Measurements from ENCODE around the gene SSH3.
A peak's percentile ranks its signal among the peaks of the same experiment; 100 is the strongest.
"Not testable (repeated sequence)": the region's sequence is repeated elsewhere in the genome, so short reads cannot be mapped to it uniquely, and the experiment has no call there.

The SSH3 gene

GRCh38 chr11:67303132-67303834 is at the start of gene SSH3:
Gene SSH3, plus strand, starts transcription at chr11:67303530. Its CDS starts 96 bp downstream, at chr11:67303626.
- Histone ChIP-seq H3K27me3 (ENCODE audit: insufficient read depth, low read length) (no peaks in the 10 kb centered on the region), H3K36me3 (ENCODE audit: insufficient read depth, low read length) (peaks cover 28% of the 10 kb centered on the region), H2AFZ (ENCODE audit: low read depth, low read length) (no peak within 1 kb of the TSS), H3K4me1 (ENCODE audit: insufficient read depth, low read length) (peaks cover 10% of the 10 kb centered on the region), H3K4me3 (ENCODE audit: low read length) (no peak within 1 kb of the TSS), H3K9me3 (ENCODE audit: low read length) (no peaks in the 10 kb centered on the region)

GRCh38 chr11:67253872-67254624 is 49.3 kb upstream of the SSH3 start:
- Histone ChIP-seq H3K4me1 (ENCODE audit: insufficient read depth, low read length) (no peaks in the 10 kb centered on the region), H3K36me3 (ENCODE audit: insufficient read depth, low read length) (peaks cover 78% of the 10 kb centered on the region), H3K9me3 (ENCODE audit: low read length) (no peaks in the 10 kb centered on the region), H3K27me3 (ENCODE audit: insufficient read depth, low read length) (no peaks in the 10 kb centered on the region), H3K4me3 (ENCODE audit: low read length) (no peak overlapping the region), H2AFZ (ENCODE audit: low read depth, low read length) (no peak overlapping the region)

- Histone ChIP-seq H3K4me3 (ENCODE audit: low read length) (no peak overlapping the region), H3K36me3 (ENCODE audit: insufficient read depth, low read length) (peaks cover 70% of the 10 kb centered on the region), H2AFZ (ENCODE audit: low read depth, low read length) (no peak overlapping the region), H3K9me3 (ENCODE audit: low read length) (no peaks in the 10 kb centered on the region), H3K27me3 (ENCODE audit: insufficient read depth, low read length) (no peaks in the 10 kb centered on the region), H3K4me1 (ENCODE audit: insufficient read depth, low read length) (no peaks in the 10 kb centered on the region)
Measured at GRCh38 chr11:67254798-67255197, 48.5 kb upstream of the SSH3 start.

DNA sequence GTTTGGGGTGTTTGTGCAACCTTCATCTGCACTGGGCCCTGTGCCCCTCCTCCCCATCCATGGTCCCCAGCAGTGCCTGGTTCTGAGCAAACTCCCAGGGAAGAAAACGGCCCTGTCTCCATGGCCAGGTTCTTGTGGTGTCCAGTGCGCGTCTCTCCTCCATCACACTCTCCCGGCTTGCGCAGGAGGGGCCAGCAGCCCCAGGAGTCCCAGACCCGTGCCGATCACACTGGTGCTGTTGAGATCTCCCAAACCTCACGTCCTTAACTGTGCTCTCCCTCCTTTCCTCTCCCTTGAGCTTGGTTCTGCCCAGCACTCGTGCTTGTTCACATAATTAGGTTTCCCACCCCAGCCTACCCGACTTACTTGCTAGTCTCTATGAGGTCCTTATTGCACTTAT is 48.0 kb upstream of the SSH3 start:
- H3K36me3 ChIP-seq (ENCODE audit: insufficient read depth, low read length): peaks cover 65% of the 10 kb centered on the region
- no peaks in the 10 kb centered on the region for H3K4me1 ChIP-seq (ENCODE audit: insufficient read depth, low read length)
- no peak overlapping the region for H3K4me3 ChIP-seq (ENCODE audit: low read length)
- H2AFZ ChIP-seq (ENCODE audit: low read depth, low read length): no peak overlapping the region
- no peaks in the 10 kb centered on the region for H3K9me3 ChIP-seq (ENCODE audit: low read length)
- H3K27me3 ChIP-seq (ENCODE audit: insufficient read depth, low read length): no peaks in the 10 kb centered on the region

- no peak overlapping the region for H3K4me3 ChIP-seq (ENCODE audit: low read length)
Measured at GRCh38 chr11:67255864-67256263, 47.5 kb upstream of the SSH3 start.

DNA sequence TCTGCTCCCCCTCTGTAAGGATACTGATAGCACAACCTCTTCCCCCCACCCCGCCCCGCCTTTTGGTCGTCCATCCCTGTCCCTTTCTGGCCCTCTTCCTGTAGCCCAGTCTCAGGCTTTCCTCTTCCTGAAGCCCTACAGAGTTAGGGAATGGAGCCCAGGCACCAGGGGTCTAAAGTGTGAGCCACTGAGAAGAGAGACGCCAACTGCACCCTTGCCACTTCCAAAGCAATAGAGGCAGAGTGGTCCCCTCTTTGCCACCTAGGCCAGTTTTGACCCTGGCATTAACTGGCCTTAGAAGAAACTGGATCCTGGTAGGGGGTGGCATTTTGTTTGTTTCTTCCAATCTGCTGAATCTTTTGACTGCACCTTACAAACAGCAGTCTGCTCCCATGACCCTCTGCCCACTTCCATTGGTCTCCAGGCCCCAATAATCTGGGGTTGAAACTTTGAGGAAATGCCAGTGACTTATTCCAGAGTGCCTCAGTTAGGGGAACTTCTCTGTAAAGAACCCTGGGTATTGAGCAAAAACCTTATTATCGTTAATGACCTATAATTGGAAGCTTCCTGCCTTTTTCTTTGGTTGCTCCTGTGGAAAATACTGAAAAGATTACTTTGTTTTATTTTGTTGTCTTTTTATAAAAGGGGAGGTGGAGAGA is 46.7 kb upstream of the SSH3 start:
- H3K36me3 ChIP-seq (ENCODE audit: insufficient read depth, low read length): peaks cover 52% of the 10 kb centered on the region
- H3K4me3 ChIP-seq (ENCODE audit: low read length): no peak overlapping the region
- no peak overlapping the region for H2AFZ ChIP-seq (ENCODE audit: low read depth, low read length)
- no peaks in the 10 kb centered on the region for H3K9me3 ChIP-seq (ENCODE audit: low read length)
- peaks cover 2% of the 10 kb centered on the region for H3K4me1 ChIP-seq (ENCODE audit: insufficient read depth, low read length)
- H3K27me3 ChIP-seq (ENCODE audit: insufficient read depth, low read length): no peaks in the 10 kb centered on the region

More at GRCh38 chr11:67255864-67256263, 47.5 kb upstream of the SSH3 start:
- Histone ChIP-seq H2AFZ (ENCODE audit: low read depth, low read length) (no peak overlapping the region), H3K9me3 (ENCODE audit: low read length) (no peaks in the 10 kb centered on the region), H3K27me3 (ENCODE audit: insufficient read depth, low read length) (no peaks in the 10 kb centered on the region), H3K36me3 (ENCODE audit: insufficient read depth, low read length) (peaks cover 60% of the 10 kb centered on the region), H3K4me1 (ENCODE audit: insufficient read depth, low read length) (no peaks in the 10 kb centered on the region)

DNA sequence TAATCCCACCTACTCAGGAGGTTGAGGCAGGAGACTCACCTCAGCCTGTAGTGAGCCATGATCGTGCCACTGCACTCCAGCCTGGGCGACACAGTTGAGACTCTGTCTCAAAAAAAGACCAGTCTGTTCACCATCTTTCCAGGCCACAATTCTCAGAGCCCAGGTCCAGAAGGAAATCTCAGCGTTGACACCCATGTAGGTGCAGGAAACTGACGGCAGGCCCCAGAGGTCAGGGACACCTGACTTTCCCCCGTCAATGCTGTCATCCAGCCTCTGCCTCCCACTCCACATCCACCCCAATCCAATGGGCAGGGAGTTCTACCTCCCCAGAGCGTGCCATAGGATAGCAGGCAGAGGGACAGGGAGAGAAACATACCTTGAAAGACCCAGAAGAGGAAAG is 42.9 kb upstream of the SSH3 start:
- Histone ChIP-seq H3K9me3 (ENCODE audit: low read length) (no peaks in the 10 kb centered on the region), H3K4me3 (ENCODE audit: low read length) (no peak overlapping the region), H3K4me1 (ENCODE audit: insufficient read depth, low read length) (peaks cover 6% of the 10 kb centered on the region), H2AFZ (ENCODE audit: low read depth, low read length) (no peak overlapping the region), H3K36me3 (ENCODE audit: insufficient read depth, low read length) (peaks cover 15% of the 10 kb centered on the region), H3K27me3 (ENCODE audit: insufficient read depth, low read length) (no peaks in the 10 kb centered on the region)

GRCh38 chr11:67260885-67261639 is 42.3 kb upstream of the SSH3 start:
- not testable (repeated sequence) for H3K4me1 ChIP-seq (ENCODE audit: insufficient read depth, low read length); H2AFZ ChIP-seq (ENCODE audit: low read depth, low read length); H3K36me3 ChIP-seq (ENCODE audit: insufficient read depth, low read length); H3K9me3 ChIP-seq (ENCODE audit: low read length); H3K27me3 ChIP-seq (ENCODE audit: insufficient read depth, low read length)
- peak overlapping the region; percentile 46 for H3K4me3 ChIP-seq (ENCODE audit: low read length)

- Histone ChIP-seq H2AFZ (ENCODE audit: low read depth, low read length) (no peak overlapping the region), H3K27me3 (ENCODE audit: insufficient read depth, low read length) (no peaks in the 10 kb centered on the region), H3K36me3 (ENCODE audit: insufficient read depth, low read length) (peaks cover 4% of the 10 kb centered on the region), H3K9me3 (ENCODE audit: low read length) (no peaks in the 10 kb centered on the region), H3K4me3 (ENCODE audit: low read length) (peak overlapping the region; percentile 46), H3K4me1 (ENCODE audit: insufficient read depth, low read length) (peaks cover 6% of the 10 kb centered on the region)
Measured at GRCh38 chr11:67261640-67261945, 41.7 kb upstream of the SSH3 start.

DNA sequence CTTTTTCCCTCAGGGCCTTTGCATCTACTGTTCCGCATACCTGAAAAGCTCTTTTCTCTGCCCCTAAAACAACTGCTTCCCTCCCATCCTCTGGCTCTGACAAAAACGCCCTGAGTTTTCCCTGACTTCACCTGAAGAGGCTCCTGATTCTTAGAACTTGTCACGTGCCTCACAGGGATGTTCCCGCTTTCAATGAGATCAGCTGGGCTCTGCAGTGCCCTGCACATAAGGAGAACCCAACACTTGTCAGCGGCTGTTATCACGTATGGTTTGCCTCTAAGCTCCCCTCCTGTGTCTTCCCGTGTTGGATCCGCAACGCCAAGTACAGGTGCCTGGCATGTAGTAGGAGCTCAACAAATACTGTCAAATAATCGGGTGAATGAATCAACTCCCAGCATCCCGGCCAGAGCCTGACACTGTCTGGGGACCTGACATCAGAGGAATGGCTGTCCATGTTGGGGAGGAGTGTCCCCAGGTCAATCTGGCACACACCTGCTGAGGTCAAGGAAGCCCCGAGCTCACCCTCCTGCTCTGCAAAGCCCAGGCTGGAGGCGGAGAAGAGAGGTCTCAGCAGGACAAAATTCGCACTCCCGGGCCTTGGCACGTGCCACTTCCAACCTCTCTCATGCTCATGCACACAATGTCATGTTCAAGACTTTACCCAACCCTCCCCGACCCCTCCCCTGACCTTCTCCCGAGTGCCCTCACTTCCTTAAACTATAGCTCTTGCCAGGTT is 41.2 kb upstream of the SSH3 start:
- Histone ChIP-seq H3K36me3 (ENCODE audit: insufficient read depth, low read length) (no peaks in the 10 kb centered on the region), H3K27me3 (ENCODE audit: insufficient read depth, low read length) (no peaks in the 10 kb centered on the region), H3K4me3 (ENCODE audit: low read length) (peak overlapping the region; percentile 46), H2AFZ (ENCODE audit: low read depth, low read length) (no peak overlapping the region), H3K4me1 (ENCODE audit: insufficient read depth, low read length) (peaks cover 7% of the 10 kb centered on the region), H3K9me3 (ENCODE audit: low read length) (no peaks in the 10 kb centered on the region)

DNA sequence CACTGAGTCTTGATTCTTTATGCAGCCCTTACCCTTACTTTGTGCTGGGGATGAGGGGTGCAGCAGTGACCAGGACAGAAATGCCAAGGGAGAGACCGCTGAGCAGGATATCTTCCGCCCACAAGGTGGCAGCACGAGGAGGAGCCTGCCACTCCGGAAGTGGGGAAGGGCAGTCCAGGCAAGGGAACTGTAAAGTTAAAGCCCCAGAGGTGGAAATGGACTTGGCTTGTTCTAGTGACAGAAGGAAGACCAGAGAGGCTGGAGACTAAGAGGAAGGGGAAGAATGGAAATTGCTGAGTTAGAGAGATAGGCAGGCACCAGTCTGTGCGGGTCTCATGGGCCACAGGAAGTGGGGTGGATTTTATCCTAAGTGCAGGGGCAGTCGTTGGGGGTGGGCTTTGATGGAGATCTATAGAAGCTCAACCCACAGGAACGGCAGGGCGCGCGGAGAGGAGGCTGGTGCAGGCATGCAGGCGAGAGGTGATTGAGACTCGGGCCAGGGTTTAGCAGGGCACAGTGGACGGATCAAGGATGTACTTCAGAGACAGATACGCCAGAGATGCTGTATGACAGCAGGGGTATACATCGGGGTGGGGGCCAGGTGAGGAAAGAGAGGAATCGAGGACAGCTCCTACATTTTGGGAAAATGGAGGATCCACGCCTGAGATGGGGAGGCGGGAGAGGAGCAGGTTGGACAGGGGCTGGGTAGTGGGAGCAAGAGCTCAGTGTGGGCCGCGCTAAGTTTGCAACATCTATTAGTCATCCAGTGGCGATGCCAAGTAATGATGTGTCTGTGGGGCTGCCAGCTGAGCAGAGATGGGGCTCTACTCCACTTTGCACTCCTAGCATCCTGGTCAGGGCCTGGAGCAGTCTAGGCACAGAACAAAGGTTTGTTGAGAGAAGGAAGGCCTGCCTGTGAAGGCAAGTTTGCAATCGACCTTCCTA is 40.3 kb upstream of the SSH3 start:
- peaks cover 16% of the 10 kb centered on the region for H3K4me1 ChIP-seq (ENCODE audit: insufficient read depth, low read length)
- H3K36me3 ChIP-seq (ENCODE audit: insufficient read depth, low read length): peaks cover 2% of the 10 kb centered on the region
- no peaks in the 10 kb centered on the region for H3K9me3 ChIP-seq (ENCODE audit: low read length)
- no peak overlapping the region for H3K4me3 ChIP-seq (ENCODE audit: low read length)
- H3K27me3 ChIP-seq (ENCODE audit: insufficient read depth, low read length): no peaks in the 10 kb centered on the region
- peak overlapping the region; percentile 37 for H2AFZ ChIP-seq (ENCODE audit: low read depth, low read length)

GRCh38 chr11:67264260-67264659 is 39.1 kb upstream of the SSH3 start:
- Histone ChIP-seq H3K4me1 (ENCODE audit: insufficient read depth, low read length) (peaks cover 25% of the 10 kb centered on the region), H3K27me3 (ENCODE audit: insufficient read depth, low read length) (no peaks in the 10 kb centered on the region), H3K4me3 (ENCODE audit: low read length) (no peak overlapping the region), H3K36me3 (ENCODE audit: insufficient read depth, low read length) (peaks cover 11% of the 10 kb centered on the region), H2AFZ (ENCODE audit: low read depth, low read length) (no peak overlapping the region), H3K9me3 (ENCODE audit: low read length) (no peaks in the 10 kb centered on the region)
